ENCODE results near the gene CSF1R.

CSF1R gene

DNA sequence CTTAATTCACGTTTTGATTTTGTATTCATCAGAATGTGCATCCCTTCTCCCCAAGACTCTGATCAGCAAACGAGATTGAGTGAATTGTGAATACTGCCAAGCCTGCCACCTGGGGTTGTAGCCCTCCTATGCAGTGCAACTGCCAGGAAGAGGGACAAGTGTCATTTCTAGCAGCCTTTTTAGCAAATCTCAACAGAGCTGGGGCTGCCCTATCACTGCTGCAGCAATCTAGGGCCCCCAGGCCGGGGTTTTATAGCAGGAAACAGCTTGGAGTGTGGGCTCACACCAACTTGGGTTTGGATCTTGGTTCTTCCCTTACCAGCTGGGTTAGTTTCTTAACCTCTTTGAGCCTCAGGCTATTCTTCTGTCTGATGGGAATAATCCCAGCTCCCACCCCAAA lies 4.0 kb downstream of the CSF1R start:
- no peak overlapping the region for H3K9ac ChIP-seq (ENCODE audit: low read depth, low read length)
- H3K27ac ChIP-seq (ENCODE audit: low read length) = no peak overlapping the region
- no peaks in the 10 kb centered on the region for H3K9me3 ChIP-seq (ENCODE audit: insufficient read depth, low read depth, low read length)
- H3K4me1 ChIP-seq (ENCODE audit: insufficient read depth, low read length) = peaks cover 8% of the 10 kb centered on the region; the same call in 1 of the 2 replicates
- H3K4me3 ChIP-seq (ENCODE audit: low read length) = no peak overlapping the region
- no peaks in the 10 kb centered on the region; the same call in 1 of the 2 replicates for H3K27me3 ChIP-seq (ENCODE audit: insufficient read depth, low read length)
- H3K36me3 ChIP-seq (ENCODE audit: insufficient read depth, low read depth, low read length) = no peaks in the 10 kb centered on the region

DNA sequence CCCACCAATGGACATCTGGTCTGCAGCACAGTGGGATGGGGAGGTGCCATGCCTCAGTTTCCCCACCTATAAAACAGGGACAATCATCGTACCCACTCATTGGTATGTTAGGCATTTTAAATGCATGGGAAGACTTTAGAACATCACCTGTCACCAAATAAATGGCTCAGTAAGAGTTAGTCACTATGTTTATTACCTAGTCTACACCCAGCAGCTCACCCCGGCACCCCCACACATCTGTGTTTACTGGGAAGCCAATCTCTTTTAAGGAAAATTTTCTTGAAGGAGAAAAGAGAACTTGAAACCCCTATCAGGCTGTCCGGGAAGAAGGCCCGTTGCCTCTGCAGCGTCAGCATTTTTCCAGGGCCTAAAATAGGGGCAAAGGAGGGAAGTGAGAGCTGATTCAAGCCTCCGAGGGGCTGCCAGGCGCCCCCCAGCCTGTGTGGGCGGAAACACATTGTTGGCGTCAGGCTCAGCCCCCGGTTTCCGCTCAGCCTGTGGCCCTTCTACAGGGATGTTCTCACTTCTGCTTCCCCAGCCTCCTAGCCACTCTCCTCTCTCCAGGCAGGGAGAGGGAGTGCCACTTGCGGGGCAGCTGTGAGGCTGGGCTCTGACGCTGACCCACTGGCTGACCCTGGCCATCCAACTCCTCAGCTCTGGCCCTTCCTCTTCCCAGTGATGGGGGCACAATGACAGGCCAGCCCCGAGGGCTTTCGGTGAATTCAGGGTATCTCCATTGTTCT lies 4.6 kb downstream of the CSF1R start:
- Histone ChIP-seq H3K27ac (ENCODE audit: low read length) (no peak overlapping the region), H3K9me3 (ENCODE audit: insufficient read depth, low read depth, low read length) (no peaks in the 10 kb centered on the region), H3K4me1 (ENCODE audit: insufficient read depth, low read length) (peaks cover 8% of the 10 kb centered on the region; the same call in 1 of the 2 replicates), H3K27me3 (ENCODE audit: insufficient read depth, low read length) (no peaks in the 10 kb centered on the region; the same call in 1 of the 2 replicates), H3K36me3 (ENCODE audit: insufficient read depth, low read depth, low read length) (no peaks in the 10 kb centered on the region), H3K9ac (ENCODE audit: low read depth, low read length) (no peak overlapping the region), H3K4me3 (ENCODE audit: low read length) (no peak overlapping the region)

DNA sequence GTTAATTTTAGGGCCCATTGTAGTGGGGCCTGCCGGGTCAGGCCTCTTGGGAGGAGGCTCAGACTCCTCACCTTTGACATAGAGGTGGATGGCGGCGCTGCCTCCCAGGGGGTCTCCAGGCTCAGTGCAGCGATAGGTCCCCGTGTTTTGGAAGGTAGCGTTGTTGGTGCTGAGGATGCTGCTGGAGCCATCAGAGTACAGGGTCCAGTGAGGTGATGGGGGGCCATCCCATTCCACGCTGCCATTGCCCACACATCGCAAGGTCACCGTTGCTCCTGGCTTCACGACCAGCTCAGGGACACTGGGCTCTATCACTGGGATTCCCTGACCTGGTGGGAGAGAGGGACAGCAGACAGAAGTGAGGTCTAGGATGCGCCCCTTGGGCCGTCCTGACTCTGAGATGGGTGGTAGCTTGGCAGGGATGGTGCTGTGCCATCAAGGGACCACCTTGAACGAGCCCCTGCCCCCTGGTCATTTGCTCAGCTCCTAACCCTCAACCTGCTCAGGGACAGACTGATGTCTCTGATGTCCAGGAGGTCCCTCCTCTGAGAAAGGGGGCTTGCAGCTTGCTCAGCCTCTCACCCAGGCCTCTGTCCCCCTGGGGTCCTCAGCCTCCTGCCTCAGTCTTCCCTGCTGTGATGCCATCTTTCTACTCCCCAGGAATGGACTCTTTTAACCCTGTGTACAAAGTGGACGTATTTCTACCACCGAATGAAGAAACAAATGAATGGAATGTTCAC lies 5.5 kb downstream of the CSF1R start:
- no peak overlapping the region for H3K4me3 ChIP-seq (ENCODE audit: low read length)
- H3K27me3 ChIP-seq (ENCODE audit: insufficient read depth, low read length) = peaks cover 5% of the 10 kb centered on the region; the same call in 1 of the 2 replicates
- H3K27ac ChIP-seq (ENCODE audit: low read length) = no peak overlapping the region
- H3K9ac ChIP-seq (ENCODE audit: low read depth, low read length) = no peak overlapping the region
- H3K4me1 ChIP-seq (ENCODE audit: insufficient read depth, low read length) = peaks cover 8% of the 10 kb centered on the region; the same call in 1 of the 2 replicates
- H3K36me3 ChIP-seq (ENCODE audit: insufficient read depth, low read depth, low read length) = no peaks in the 10 kb centered on the region
- no peaks in the 10 kb centered on the region for H3K9me3 ChIP-seq (ENCODE audit: insufficient read depth, low read depth, low read length)

DNA sequence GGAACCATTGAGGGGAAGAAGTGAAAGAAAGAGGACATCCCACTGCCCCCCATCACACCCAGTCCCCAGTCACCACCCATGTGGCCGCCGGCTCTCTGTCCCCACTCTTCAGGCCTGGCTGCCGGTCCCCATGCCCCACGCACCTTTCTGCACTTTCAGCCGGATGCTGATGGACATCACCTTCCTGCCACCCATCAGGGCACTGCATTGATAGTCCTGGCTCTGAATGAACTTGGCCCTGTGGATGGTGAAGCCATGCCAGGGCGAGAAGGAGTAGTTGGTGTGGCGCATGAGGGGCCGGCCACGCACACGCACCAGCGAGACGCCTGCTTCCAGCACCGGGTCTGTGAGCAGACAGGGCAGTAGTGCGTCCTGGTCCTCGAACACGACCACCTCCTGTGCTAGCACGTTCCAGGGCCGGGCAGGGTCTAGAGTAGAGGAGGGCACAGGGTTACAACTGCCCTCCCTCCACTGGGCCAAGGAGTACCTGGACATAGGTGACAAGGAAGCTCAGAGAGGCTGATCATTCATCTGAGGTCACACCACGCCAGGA lies 6.4 kb downstream of the CSF1R start:
- Histone ChIP-seq H3K4me3 (ENCODE audit: low read length) (no peak overlapping the region), H3K4me1 (ENCODE audit: insufficient read depth, low read length) (peaks cover 8% of the 10 kb centered on the region; the same call in 1 of the 2 replicates), H3K27me3 (ENCODE audit: insufficient read depth, low read length) (peaks cover 7% of the 10 kb centered on the region; the same call in 1 of the 2 replicates), H3K27ac (ENCODE audit: low read length) (no peak overlapping the region), H3K9me3 (ENCODE audit: insufficient read depth, low read depth, low read length) (no peaks in the 10 kb centered on the region), H3K9ac (ENCODE audit: low read depth, low read length) (no peak overlapping the region), H3K36me3 (ENCODE audit: insufficient read depth, low read depth, low read length) (no peaks in the 10 kb centered on the region)

DNA sequence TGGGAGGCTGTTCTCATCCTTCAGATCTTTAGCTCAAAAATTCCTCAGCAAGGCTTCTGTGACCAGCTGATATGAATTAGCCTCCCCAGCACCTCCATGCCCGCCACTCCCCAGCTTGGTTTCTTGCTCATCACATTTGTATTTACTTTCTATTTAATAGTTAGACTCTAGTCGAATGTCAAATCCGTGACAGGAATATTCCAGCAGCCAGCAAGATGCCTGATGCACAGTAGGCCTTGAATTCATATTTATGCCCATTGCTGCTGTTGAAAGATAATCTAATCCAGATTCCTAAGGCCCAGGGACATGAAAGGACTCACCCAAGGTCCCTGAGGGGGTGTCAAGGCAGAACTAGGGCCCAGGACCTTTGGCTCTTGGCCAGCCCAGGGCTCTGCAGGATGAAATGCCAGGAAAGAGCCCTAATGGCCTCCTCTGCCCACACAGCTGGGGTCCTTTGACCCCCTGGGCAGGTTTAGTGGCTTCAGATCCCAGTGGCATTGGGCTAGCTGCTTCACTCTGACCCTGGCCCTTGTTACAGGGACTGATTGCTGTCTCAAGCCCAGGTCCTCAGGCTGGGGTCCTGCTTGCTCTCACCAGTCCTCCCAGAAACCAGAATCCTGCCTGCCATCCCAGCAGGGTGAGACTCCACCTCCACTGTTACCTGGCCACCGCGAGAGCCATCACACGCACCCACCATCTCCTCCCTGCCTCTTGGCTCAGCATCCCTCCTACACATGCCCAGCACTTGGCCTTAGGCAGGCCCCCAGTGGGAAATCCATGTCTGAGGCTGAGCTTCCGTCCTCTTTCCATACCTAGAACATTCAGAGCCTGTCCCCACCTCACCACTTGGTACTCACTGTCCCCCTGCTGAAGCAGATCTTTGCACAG lies 7.3 kb downstream of the CSF1R start:
- Histone ChIP-seq H3K9me3 (ENCODE audit: insufficient read depth, low read depth, low read length) (no peaks in the 10 kb centered on the region), H3K4me1 (ENCODE audit: insufficient read depth, low read length) (peaks cover 8% of the 10 kb centered on the region; the same call in 1 of the 2 replicates), H3K4me3 (ENCODE audit: low read length) (no peak overlapping the region), H3K27ac (ENCODE audit: low read length) (no peak overlapping the region), H3K36me3 (ENCODE audit: insufficient read depth, low read depth, low read length) (no peaks in the 10 kb centered on the region), H3K27me3 (ENCODE audit: insufficient read depth, low read length) (peaks cover 7% of the 10 kb centered on the region; the same call in 1 of the 2 replicates), H3K9ac (ENCODE audit: low read depth, low read length) (no peak overlapping the region)

DNA sequence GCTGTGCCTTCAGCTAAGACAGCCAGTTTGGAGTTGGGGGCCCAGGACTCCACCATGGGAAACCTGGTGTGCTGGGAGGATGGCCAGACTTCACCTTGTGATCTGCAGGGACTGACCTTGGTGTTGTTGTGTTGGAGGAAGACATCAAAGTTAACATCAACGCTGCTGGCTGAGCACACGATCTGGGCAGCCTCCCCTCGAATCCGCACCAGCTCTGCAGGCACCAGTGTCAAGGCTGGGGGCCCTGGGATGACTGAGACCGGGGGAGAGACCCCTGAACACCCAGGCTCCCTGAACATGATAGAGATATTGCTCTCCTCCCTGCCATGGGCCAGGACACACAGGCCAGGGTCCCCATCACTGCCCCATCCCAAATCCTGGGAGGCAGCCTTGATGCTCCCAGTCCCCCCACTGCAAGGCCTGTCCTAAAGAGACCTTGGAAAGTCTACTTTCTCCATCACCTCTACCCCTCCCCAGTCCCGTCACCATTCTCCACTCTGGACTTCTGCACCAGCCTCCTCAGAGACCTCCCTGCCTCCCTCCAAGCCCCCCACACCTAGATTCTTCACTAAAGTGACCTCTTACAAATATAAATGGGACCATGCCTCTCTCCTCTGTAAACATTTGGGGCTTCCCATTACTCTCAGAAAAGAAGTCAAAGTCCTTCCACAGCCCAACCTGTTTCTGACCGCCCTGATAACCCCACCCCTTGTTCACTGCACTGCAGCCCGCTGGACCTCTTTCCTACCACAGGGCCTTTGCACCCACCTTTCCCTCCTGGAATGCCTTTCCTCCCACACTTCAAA lies 8.2 kb downstream of the CSF1R start:
- Histone ChIP-seq H3K9me3 (ENCODE audit: insufficient read depth, low read depth, low read length) (no peaks in the 10 kb centered on the region), H3K4me1 (ENCODE audit: insufficient read depth, low read length) (peaks cover 8% of the 10 kb centered on the region; the same call in 1 of the 2 replicates), H3K27me3 (ENCODE audit: insufficient read depth, low read length) (peaks cover 7% of the 10 kb centered on the region; the same call in 1 of the 2 replicates), H3K9ac (ENCODE audit: low read depth, low read length) (no peak overlapping the region), H3K36me3 (ENCODE audit: insufficient read depth, low read depth, low read length) (no peaks in the 10 kb centered on the region), H3K27ac (ENCODE audit: low read length) (no peak overlapping the region), H3K4me3 (ENCODE audit: low read length) (no peak overlapping the region)

DNA sequence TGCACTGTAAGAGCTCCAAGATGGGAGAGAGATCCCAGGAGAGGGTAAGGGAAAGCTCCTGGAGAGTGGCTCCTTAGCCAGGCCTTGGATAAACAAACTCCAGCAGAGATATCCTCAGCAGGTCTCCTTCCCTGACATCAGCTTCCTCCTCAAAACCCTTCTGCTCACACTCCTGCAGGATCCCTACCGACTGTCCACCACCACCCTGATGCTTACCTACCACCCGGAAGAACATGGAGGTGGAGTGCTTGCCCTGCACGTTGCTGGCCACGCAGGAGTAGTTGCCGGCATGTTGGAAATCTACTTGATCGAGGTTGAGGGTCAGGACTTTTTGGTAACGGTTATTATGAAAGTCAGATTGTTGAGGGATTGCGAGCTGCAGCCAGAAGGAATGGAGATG lies 9.3 kb downstream of the CSF1R start:
- H3K9me3 ChIP-seq (ENCODE audit: insufficient read depth, low read depth, low read length) = no peaks in the 10 kb centered on the region
- peaks cover 6% of the 10 kb centered on the region; the same call in 1 of the 2 replicates for H3K4me1 ChIP-seq (ENCODE audit: insufficient read depth, low read length)
- no peak overlapping the region for H3K9ac ChIP-seq (ENCODE audit: low read depth, low read length)
- no peak overlapping the region for H3K27ac ChIP-seq (ENCODE audit: low read length)
- no peaks in the 10 kb centered on the region for H3K36me3 ChIP-seq (ENCODE audit: insufficient read depth, low read depth, low read length)
- H3K4me3 ChIP-seq (ENCODE audit: low read length) = no peak overlapping the region
- peaks cover 7% of the 10 kb centered on the region; the same call in 1 of the 2 replicates for H3K27me3 ChIP-seq (ENCODE audit: insufficient read depth, low read length)

DNA sequence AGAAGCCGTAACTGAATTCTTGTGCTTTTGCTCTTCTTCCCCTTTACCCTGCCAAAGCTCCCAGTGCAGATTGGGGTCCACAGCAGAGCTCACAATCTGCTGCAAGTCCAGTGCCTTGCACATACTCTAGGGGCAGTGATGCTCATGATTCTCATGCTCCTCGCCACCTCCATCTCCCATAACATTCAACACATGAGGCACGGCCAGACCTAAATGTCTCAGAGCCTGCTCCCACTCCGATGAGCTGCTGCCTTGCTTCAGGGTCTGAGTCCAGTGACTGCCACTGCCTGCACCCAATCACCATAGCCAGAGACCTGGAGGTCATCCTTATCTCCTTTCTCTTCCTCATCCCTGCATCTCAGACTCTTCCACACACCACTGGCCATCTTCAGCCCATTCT lies 10.5 kb downstream of the CSF1R start:
- H3K9ac ChIP-seq (ENCODE audit: low read depth, low read length) = no peak overlapping the region
- H3K9me3 ChIP-seq (ENCODE audit: insufficient read depth, low read depth, low read length) = no peaks in the 10 kb centered on the region
- no peak overlapping the region for H3K4me3 ChIP-seq (ENCODE audit: low read length)
- no peaks in the 10 kb centered on the region for H3K4me1 ChIP-seq (ENCODE audit: insufficient read depth, low read length)
- H3K27me3 ChIP-seq (ENCODE audit: insufficient read depth, low read length) = peaks cover 7% of the 10 kb centered on the region; the same call in 1 of the 2 replicates
- no peaks in the 10 kb centered on the region for H3K36me3 ChIP-seq (ENCODE audit: insufficient read depth, low read depth, low read length)
- no peak overlapping the region for H3K27ac ChIP-seq (ENCODE audit: low read length)

DNA sequence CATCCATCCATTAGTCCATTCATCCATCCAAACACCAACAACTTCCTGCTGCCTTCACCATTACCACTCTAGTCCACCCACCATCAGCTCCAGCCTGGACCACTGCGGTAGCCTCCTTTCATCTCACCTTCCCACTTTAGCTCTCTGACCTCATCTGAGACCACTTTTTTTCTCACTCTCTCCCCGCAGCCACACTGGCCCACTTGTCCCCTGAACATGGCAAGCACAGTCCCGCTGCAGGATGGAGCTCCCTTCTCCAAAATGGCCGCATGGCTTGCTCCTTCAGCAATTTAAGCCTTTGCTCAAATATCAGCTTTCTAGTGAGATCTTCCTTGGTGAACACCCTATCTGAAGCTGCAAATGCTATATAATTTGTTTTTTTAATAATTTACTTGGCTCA lies 11.1 kb downstream of the CSF1R start:
- Histone ChIP-seq H3K27ac (ENCODE audit: low read length) (no peak overlapping the region), H3K9me3 (ENCODE audit: insufficient read depth, low read depth, low read length) (no peaks in the 10 kb centered on the region), H3K36me3 (ENCODE audit: insufficient read depth, low read depth, low read length) (no peaks in the 10 kb centered on the region), H3K9ac (ENCODE audit: low read depth, low read length) (no peak overlapping the region), H3K27me3 (ENCODE audit: insufficient read depth, low read length) (peaks cover 7% of the 10 kb centered on the region; the same call in 1 of the 2 replicates), H3K4me1 (ENCODE audit: insufficient read depth, low read length) (no peaks in the 10 kb centered on the region), H3K4me3 (ENCODE audit: low read length) (no peak overlapping the region)

DNA sequence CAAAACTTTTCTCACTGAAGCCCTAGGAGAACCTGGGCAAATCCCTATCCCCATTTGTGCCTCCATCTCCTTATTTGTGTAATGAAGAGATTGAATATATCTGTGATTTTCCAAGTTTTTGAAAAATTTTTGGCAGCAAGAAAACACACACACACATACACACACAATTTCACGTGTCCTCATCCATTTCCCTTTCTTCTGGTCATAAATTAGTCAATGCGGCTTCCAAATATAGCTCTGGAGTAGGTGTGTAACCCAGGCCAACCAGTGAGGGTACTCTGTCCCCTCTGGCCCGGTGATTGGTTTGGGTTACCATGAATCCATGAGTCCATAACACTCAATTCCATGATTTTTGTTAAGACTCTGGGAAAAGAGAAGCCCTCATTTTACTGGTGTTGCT lies 12.7 kb downstream of the CSF1R start:
- Histone ChIP-seq H3K9ac (ENCODE audit: low read depth, low read length) (no peak overlapping the region), H3K4me1 (ENCODE audit: insufficient read depth, low read length) (no peaks in the 10 kb centered on the region), H3K4me3 (ENCODE audit: low read length) (no peak overlapping the region), H3K36me3 (ENCODE audit: insufficient read depth, low read depth, low read length) (no peaks in the 10 kb centered on the region), H3K9me3 (ENCODE audit: insufficient read depth, low read depth, low read length) (no peaks in the 10 kb centered on the region), H3K27ac (ENCODE audit: low read length) (no peak overlapping the region), H3K27me3 (ENCODE audit: insufficient read depth, low read length) (peaks cover 7% of the 10 kb centered on the region; the same call in 1 of the 2 replicates)

Measured in iPS-20b (cell line).